ENCODE data around the gene SUPT3H. TPM values are rescaled to one million over a fixed set of nuclear protein-coding genes. Genes with fewer than 3 reads are reported as not detected.

The SUPT3H gene
- total RNA-seq, 3 donors from 2014 or later = 3.0 to 8.1 (median 3.5) TPM

DNA sequence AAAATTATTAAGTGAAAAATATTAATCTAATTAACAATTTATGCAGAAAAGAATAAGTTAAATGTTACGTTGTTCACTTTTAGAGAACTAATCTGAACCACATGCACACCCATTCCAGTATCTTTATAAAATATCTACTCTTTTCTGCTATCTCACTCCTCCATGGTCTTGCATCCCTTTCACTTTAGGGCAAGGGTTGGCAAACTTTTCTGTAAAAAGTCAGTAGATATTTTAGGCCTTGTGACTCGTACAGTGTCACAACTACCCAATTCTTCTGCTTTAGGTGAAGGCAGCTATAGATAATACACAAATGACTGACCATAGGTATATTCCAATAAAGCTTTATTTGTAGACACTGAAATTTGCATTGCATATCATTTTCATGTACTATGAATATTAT, 39.7 kb upstream of the SUPT3H start:
- no peaks in the 10 kb centered on the region for H3K36me3 ChIP-seq (ENCODE audit: low read depth)
- ATAC-seq = no peak
- H3K4me1 ChIP-seq (ENCODE audit: low read depth) = peaks cover 4% of the 10 kb centered on the region
- H3K9me3 ChIP-seq = no peaks in the 10 kb centered on the region
- DNase-seq = no peak
- intact Hi-C loops (cut with DNase I, micrococcal nuclease) = no loop called here
- H3K4me3 ChIP-seq = no peak overlapping the region
- TF ChIP-seq, protein P1, sequence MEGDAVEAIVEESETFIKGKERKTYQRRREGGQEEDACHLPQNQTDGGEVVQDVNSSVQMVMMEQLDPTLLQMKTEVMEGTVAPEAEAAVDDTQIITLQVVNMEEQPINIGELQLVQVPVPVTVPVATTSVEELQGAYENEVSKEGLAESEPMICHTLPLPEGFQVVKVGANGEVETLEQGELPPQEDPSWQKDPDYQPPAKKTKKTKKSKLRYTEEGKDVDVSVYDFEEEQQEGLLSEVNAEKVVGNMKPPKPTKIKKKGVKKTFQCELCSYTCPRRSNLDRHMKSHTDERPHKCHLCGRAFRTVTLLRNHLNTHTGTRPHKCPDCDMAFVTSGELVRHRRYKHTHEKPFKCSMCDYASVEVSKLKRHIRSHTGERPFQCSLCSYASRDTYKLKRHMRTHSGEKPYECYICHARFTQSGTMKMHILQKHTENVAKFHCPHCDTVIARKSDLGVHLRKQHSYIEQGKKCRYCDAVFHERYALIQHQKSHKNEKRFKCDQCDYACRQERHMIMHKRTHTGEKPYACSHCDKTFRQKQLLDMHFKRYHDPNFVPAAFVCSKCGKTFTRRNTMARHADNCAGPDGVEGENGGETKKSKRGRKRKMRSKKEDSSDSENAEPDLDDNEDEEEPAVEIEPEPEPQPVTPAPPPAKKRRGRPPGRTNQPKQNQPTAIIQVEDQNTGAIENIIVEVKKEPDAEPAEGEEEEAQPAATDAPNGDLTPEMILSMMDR (IDR thresholded peaks at IDR 0.05) = no peak

DNA sequence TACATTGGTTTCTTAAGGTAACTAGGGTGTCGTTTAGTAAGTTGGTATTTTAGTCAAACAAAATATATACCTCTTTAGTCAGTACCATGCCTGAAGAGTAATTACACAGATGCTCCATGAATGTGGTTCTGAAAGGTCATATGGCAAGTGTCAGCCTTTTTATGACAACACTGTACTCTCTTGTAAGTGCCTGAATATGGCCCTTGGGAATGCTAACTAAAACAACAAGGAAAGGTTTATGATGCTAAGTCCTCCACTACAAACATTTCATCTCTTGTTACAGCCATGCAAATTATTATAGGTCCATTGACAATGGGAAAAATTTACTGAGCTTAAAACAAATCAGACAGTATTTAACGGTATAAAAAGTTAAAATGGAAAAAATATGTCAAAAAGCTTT, 39.0 kb upstream of the SUPT3H start:
- intact Hi-C loops (cut with DNase I, micrococcal nuclease) = no loop called here
- TF ChIP-seq, protein P1 (IDR thresholded peaks at IDR 0.05) = no peak
- H3K9me3 ChIP-seq = no peaks in the 10 kb centered on the region
- H3K4me3 ChIP-seq = no peak overlapping the region
- DNase-seq = no peak
- no peaks in the 10 kb centered on the region for H3K36me3 ChIP-seq (ENCODE audit: low read depth)
- ATAC-seq = no peak
- peaks cover 4% of the 10 kb centered on the region for H3K4me1 ChIP-seq (ENCODE audit: low read depth)

DNA sequence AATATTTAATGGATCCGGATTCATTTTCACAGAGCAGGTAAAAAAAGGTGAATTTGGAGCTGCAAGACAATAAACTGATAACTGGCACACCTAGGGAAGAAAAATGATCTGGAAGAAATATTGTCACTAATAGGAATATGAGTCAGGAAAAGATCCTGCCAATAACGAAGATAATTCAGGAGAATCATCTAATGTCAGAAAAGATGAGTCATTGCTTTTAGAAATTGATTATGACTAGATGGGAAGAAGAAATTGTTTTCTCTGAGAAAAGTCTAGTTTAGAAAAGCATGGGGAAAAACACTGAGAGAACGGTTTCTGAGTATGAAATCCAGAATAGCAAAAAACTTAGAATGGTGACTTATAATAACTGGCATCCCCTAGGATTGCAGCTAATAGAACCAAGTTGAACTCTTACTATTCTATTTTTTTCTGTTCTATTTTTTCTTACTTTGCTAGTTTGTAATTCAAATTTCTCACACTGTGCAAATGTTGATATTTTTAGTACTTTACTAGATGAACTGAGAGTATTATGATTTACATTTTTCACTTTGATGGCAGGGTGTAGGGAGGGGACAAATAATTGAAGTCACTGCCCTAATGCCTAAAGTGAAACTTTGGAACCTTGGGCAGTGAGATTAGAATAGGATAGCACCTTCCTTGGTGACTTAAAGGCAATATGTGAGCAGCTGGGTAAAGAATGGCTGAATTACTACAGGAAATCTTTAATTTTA, 38.2 kb upstream of the SUPT3H start:
- intact Hi-C loops (cut with DNase I, micrococcal nuclease) = no loop called here
- Histone ChIP-seq H3K4me3 (no peak overlapping the region), H3K9me3 (no peaks in the 10 kb centered on the region), H3K36me3 (ENCODE audit: low read depth) (no peaks in the 10 kb centered on the region), H3K4me1 (ENCODE audit: low read depth) (peaks cover 4% of the 10 kb centered on the region)
- no peak for ATAC-seq
- no peak for DNase-seq
- TF ChIP-seq, protein P1 (IDR thresholded peaks at IDR 0.05) = no peak

DNA sequence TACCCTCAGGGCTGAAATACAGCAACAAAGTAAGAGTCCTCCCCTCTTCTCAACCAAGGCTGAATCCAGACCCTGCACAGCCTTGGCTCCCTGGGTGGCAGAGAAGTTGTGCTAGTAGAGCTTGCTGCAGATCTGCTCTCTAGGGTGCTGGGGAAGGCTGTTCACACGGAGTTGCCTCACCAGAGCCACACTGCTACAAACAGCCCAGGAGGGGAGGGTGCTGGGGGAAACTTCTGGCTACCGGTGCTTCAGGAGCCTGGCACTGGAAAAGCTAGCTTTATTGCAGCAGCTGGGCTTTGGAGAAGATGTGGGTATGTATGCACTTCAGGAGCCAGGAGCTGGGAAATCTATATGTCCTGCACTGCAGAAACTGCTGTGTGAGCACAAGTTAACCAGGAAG, 37.6 kb upstream of the SUPT3H start:
- H3K9me3 ChIP-seq = no peaks in the 10 kb centered on the region
- no peaks in the 10 kb centered on the region for H3K36me3 ChIP-seq (ENCODE audit: low read depth)
- ATAC-seq = peak; percentile 11
- intact Hi-C loops (cut with DNase I, micrococcal nuclease) = no loop called here
- peaks cover 4% of the 10 kb centered on the region for H3K4me1 ChIP-seq (ENCODE audit: low read depth)
- no peak overlapping the region for H3K4me3 ChIP-seq
- TF ChIP-seq, protein P1 (IDR thresholded peaks at IDR 0.05) = no peak
- no peak for DNase-seq

DNA sequence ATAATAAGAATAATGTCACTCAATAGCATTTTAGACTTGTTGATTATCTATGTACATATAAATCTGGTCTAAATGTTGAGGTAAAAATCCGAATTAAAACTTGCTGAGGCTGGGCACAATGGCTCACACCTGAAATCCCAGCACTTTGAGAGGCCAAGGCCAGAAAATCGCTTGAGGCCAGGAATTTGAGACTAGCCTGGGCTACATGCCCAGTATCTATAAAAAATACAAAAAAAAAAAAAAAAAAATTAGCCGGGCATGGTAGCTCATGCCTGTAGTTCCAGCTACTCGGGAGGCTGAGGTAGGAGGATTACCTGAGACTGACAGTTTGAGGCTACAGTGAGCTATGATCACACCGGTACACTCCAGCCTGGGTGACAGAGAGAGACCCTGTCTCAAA, 34.2 kb upstream of the SUPT3H start:
- no peak for ATAC-seq
- no peaks in the 10 kb centered on the region for H3K4me1 ChIP-seq (ENCODE audit: low read depth)
- intact Hi-C loops (cut with DNase I, micrococcal nuclease) = no loop called here
- no peaks in the 10 kb centered on the region for H3K36me3 ChIP-seq (ENCODE audit: low read depth)
- H3K4me3 ChIP-seq = no peak overlapping the region
- DNase-seq = no peak
- no peaks in the 10 kb centered on the region for H3K9me3 ChIP-seq
- TF ChIP-seq, protein P1 (IDR thresholded peaks at IDR 0.05) = no peak

Data from mucosa of descending colon (tissue), 3 donors.